ENCODE measurements around the gene NSD2. TPM values are rescaled to one million over a fixed set of nuclear protein-coding genes. Genes with fewer than 3 reads are reported as not detected.
"Not testable (repeated sequence)": the region's sequence is repeated elsewhere in the genome, so short reads cannot be mapped to it uniquely, and the experiment has no call there.

NSD2 gene
- total RNA-seq, 4 donors from 2014 or later: 19.1 to 33.1 (median 28.8) TPM

- no peak for TF ChIP-seq CTCF (IDR thresholded peaks at IDR 0.05)
- ATAC-seq (ENCODE audit: low FRiP score): peak; percentile 90
- DNase-seq (ENCODE audit: low spot score): peak; percentile 83
Measured at GRCh38 chr4:2008921-2009650, 137.9 kb downstream of the NSD2 start, which contains the start of gene NELFA. TSS of gene NELFA (minus strand) at chr4:2008974. CDS start at chr4:2008959, 15 bp downstream.

- DNase-seq (ENCODE audit: low spot score) (no peak), ATAC-seq (ENCODE audit: low FRiP score) (peak; percentile 39)
- TF ChIP-seq CTCF (IDR thresholded peaks at IDR 0.05): no peak
Measured at GRCh38 chr4:2009651-2010233, 138.5 kb downstream of the NSD2 start.

- DNase-seq (ENCODE audit: low spot score) (no peak), ATAC-seq (ENCODE audit: low FRiP score) (no peak)
- no peak for TF ChIP-seq CTCF (IDR thresholded peaks at IDR 0.05)
Measured at GRCh38 chr4:2011583-2011982, 140.4 kb downstream of the NSD2 start.

GRCh38 chr4:2015008-2015407, 143.8 kb downstream of the NSD2 start:
- TF ChIP-seq CTCF (IDR thresholded peaks at IDR 0.05): no peak
- ATAC-seq (ENCODE audit: low FRiP score) (no peak), DNase-seq (ENCODE audit: low spot score) (no peak)

GRCh38 chr4:2021358-2022018, 150.3 kb downstream of the NSD2 start:
- DNase-seq (ENCODE audit: low spot score); ATAC-seq (ENCODE audit: low FRiP score): not testable (repeated sequence)

GRCh38 chr4:2024683-2025082, 153.5 kb downstream of the NSD2 start:
- TF ChIP-seq CTCF (IDR thresholded peaks at IDR 0.05): no peak
- ATAC-seq (ENCODE audit: low FRiP score): no peak

GRCh38 chr4:2025817-2026216, 154.6 kb downstream of the NSD2 start:
- no peak for DNase-seq (ENCODE audit: low spot score)
- ATAC-seq (ENCODE audit: low FRiP score): no peak
- TF ChIP-seq CTCF (IDR thresholded peaks at IDR 0.05): no peak

More at GRCh38 chr4:2024683-2025082, 153.5 kb downstream of the NSD2 start:
- no peak for DNase-seq (ENCODE audit: low spot score)

- not testable (repeated sequence) for DNase-seq (ENCODE audit: low spot score); ATAC-seq (ENCODE audit: low FRiP score)
Measured at GRCh38 chr4:2027120-2027519, 155.9 kb downstream of the NSD2 start.

GRCh38 chr4:2031161-2031560, 160.0 kb downstream of the NSD2 start:
- not testable (repeated sequence) for DNase-seq (ENCODE audit: low spot score); ATAC-seq (ENCODE audit: low FRiP score)
